Peyer's patch (tissue), 4 donors: ENCODE data around the gene ABCF1.

Experiments
- POLR2A ChIP-seq, 2 donors: fragments of 450-650 bp; IDR thresholded peaks; one replicate each; pipeline ENCODE4 v1.5.1; 2017; ENCODE audit warnings: antibody characterized with exemption in 2 of 2, mild to moderate bottlenecking in 2 of 2, moderate library complexity in 2 of 2
- TF ChIP-seq, protein P1 (sequence below), 6 experiments: fragments of 450-650 bp in 4 of 6; fragments of 200-600 bp in 2 of 6; sonication (generic) in 1 of 6; IDR thresholded peaks; one replicate each; pipeline ENCODE4 v1.5.1; 2017 to 2019; ENCODE audit warnings: antibody characterized with exemption in 6 of 6, mild to moderate bottlenecking in 3 of 6, moderate library complexity in 1 of 6

DNA sequence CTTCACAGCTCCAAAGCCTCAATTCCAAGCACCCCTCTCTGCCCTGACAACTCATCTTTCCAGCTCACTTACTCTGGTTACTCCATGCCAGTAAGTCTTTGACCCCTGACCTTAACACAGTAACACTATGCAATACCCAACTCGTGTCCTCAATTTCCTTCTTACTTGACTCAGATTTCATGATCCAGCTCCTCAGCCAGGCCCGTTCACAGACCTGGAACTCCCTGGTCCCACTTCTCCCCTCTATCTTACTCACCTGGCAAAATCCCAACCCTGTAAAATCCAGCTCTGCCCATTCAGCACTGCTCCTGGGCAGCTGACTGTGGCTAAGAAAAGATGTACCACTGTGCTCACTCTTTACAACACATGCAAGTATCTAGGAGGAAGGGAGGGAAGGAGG, 22.9 kb upstream of the ABCF1 start:
- TF ChIP-seq, protein P1, sequence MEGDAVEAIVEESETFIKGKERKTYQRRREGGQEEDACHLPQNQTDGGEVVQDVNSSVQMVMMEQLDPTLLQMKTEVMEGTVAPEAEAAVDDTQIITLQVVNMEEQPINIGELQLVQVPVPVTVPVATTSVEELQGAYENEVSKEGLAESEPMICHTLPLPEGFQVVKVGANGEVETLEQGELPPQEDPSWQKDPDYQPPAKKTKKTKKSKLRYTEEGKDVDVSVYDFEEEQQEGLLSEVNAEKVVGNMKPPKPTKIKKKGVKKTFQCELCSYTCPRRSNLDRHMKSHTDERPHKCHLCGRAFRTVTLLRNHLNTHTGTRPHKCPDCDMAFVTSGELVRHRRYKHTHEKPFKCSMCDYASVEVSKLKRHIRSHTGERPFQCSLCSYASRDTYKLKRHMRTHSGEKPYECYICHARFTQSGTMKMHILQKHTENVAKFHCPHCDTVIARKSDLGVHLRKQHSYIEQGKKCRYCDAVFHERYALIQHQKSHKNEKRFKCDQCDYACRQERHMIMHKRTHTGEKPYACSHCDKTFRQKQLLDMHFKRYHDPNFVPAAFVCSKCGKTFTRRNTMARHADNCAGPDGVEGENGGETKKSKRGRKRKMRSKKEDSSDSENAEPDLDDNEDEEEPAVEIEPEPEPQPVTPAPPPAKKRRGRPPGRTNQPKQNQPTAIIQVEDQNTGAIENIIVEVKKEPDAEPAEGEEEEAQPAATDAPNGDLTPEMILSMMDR (IDR thresholded peaks at IDR 0.05): no peak
- no peak for TF ChIP-seq POLR2A (IDR thresholded peaks at IDR 0.05)
